ENCODE results near the gene TNRC6A. TPM values are rescaled to one million over a fixed set of nuclear protein-coding genes. Genes with fewer than 3 reads are reported as not detected.

The TNRC6A gene
- total and polyA plus RNA-seq, 9 of the 15 experiments (the other 6 are each of a cell fraction or from before 2014, with no cell fraction given), result 3.4 to 32.1 (median 26.6) TPM

DNA sequence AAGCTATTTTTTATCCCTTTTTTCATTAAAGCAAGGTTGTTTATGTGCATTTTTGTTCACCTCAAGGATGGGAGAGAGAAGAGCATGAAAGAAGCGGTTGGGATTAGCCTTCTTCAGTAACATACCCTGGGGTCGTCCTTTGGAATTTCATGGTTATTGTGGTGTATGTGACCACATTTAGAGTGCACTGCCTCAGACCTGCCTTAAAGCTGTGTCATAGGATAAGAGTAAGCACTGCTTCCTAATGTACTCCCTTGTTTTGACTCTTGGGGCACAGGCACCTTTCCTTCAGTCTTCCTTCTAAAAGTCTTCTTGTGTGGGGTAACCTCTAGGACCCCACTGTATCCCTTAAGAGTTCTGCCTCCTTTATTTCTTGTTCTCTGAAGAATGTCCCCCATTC lies 28.9 kb downstream of the TNRC6A start:
- no peak overlapping the region for H2AFZ ChIP-seq (ENCODE audit: low read depth, low read length)
- TF ChIP-seq NR1H2 (CRISPR knock-in tag; IDR thresholded peaks at IDR 0.05), result no peak
- no peak for TF ChIP-seq ZNF444 (CRISPR knock-in tag; IDR thresholded peaks at IDR 0.05)
- TF ChIP-seq PTBP1 (IDR thresholded peaks at IDR 0.05; ENCODE audit: low read depth, low read length), result no peak
- TF ChIP-seq ZNF124 (CRISPR knock-in tag; IDR thresholded peaks at IDR 0.05), result no peak
- TF ChIP-seq PHF8 (IDR thresholded peaks at IDR 0.05; ENCODE audit: borderline replicate concordance, low read length), result no peak
- TF ChIP-seq CBFA2T3 (IDR thresholded peaks at IDR 0.05), result no peak
- TF ChIP-seq, protein P1, sequence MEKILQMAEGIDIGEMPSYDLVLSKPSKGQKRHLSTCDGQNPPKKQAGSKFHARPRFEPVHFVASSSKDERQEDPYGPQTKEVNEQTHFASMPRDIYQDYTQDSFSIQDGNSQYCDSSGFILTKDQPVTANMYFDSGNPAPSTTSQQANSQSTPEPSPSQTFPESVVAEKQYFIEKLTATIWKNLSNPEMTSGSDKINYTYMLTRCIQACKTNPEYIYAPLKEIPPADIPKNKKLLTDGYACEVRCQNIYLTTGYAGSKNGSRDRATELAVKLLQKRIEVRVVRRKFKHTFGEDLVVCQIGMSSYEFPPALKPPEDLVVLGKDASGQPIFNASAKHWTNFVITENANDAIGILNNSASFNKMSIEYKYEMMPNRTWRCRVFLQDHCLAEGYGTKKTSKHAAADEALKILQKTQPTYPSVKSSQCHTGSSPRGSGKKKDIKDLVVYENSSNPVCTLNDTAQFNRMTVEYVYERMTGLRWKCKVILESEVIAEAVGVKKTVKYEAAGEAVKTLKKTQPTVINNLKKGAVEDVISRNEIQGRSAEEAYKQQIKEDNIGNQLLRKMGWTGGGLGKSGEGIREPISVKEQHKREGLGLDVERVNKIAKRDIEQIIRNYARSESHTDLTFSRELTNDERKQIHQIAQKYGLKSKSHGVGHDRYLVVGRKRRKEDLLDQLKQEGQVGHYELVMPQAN (IDR thresholded peaks at IDR 0.05; ENCODE audit: borderline replicate concordance), result no peak
- TF ChIP-seq ZNF584 (CRISPR knock-in tag; IDR thresholded peaks at IDR 0.05; ENCODE audit: low read depth), result no peak
- no peaks in the 10 kb centered on the region; a peak in 2 of 5 replicates for H3K4me1 ChIP-seq (replicated peaks in 1 of 2; ENCODE audit: control insufficient read depth in 2 of 2, insufficient read depth in 2 of 2, low read length in 2 of 2)
- H3K9ac ChIP-seq (ENCODE audit: insufficient read depth in 1 of 2, low read depth in 2 of 2, low read length in 2 of 2), result no peak overlapping the region
- ATAC-seq, result peak; percentile 57
- no peak overlapping the region for H3K4me2 ChIP-seq (ENCODE audit: insufficient read depth, low read length)
- H3K9me1 ChIP-seq (ENCODE audit: control insufficient read depth, insufficient read depth, low read length), result no peaks in the 10 kb centered on the region
- FAIRE-seq, result no peak
- no peak for DNase-seq (ENCODE audit: extremely low read depth in 1 of 4, low spot score in 3 of 4)
- ChIA-PET CTCF (ENCODE audit: low intra/inter-chr PET ratio) (no interaction called here), POLR2A (interaction anchor here (1.1 to 1.6 kb wide), 4 partner anchors 11 to 28 kb away, joined by 3 to 6 read pairs (median 4); no protein-coding TSS in a partner anchor)
- no peaks in the 10 kb centered on the region for H3K9me3 ChIP-seq (replicated peaks; ENCODE audit: control insufficient read depth, insufficient read depth, low read depth, low read length)
- intact Hi-C loops (cut with micrococcal nuclease) (no loop called here), in situ Hi-C loops (cut with MboI) (no loop called here)
- H3K4me3 ChIP-seq, result no peak overlapping the region
- H3K27me3 ChIP-seq (ENCODE audit: control insufficient read depth in 2 of 2, insufficient read depth in 2 of 2, low read length in 2 of 2), result no peaks in the 10 kb centered on the region
- H3K27ac ChIP-seq (ENCODE audit: extremely low read depth, low read depth, low read length), result no peak overlapping the region
- H3K79me2 ChIP-seq (ENCODE audit: control insufficient read depth, insufficient read depth, low read length), result peaks cover 62% of the 10 kb centered on the region
- H3K36me3 ChIP-seq (ENCODE audit: control insufficient read depth, insufficient read depth, low read length), result peaks cover 51% of the 10 kb centered on the region
- WGBS (ENCODE audit: insufficient coverage, low coverage, missing lambda C conversion rate), result 100% methylated on average over 2 of the region's 2 CpGs
- no TSS peak for BruUV-seq (replicated peaks)
- H4K20me1 ChIP-seq (replicated peaks; ENCODE audit: control insufficient read depth, insufficient read depth, low read length), result no peaks in the 10 kb centered on the region
